Measurements from ENCODE around the gene SKA2. TPM values are rescaled to one million over a fixed set of nuclear protein-coding genes. Genes with fewer than 3 reads are reported as not detected.

SKA2 gene
- polyA plus RNA-seq, 1 donor, result 34.8 TPM

GRCh38 chr17:59069856-59070255 is 85.1 kb downstream of the SKA2 start:
- H3K27me3 ChIP-seq (ENCODE audit: control insufficient read depth, insufficient read depth, low read length), result no peaks in the 10 kb centered on the region
- peaks cover 21% of the 10 kb centered on the region for H3K36me3 ChIP-seq (ENCODE audit: control insufficient read depth, insufficient read depth, low read length)
- 100% methylated on average over 1 of the region's 1 CpG for WGBS (ENCODE audit: insufficient coverage, low lambda C conversion rate)
- no peak overlapping the region for H3K27ac ChIP-seq (ENCODE audit: low read length)
- H3K9me3 ChIP-seq (ENCODE audit: control insufficient read depth, low read depth, low read length), result no peaks in the 10 kb centered on the region
- no peaks in the 10 kb centered on the region for H3K4me1 ChIP-seq (ENCODE audit: control insufficient read depth, insufficient read depth, low read length)
- no peak for DNase-seq
- H3K4me3 ChIP-seq (ENCODE audit: low read length), result no peak overlapping the region

- 100% methylated on average over 1 of the region's 6 CpGs for WGBS (ENCODE audit: insufficient coverage, low lambda C conversion rate)
- no peak for DNase-seq
- Histone ChIP-seq H3K4me1 (ENCODE audit: control insufficient read depth, insufficient read depth, low read length) (no peaks in the 10 kb centered on the region), H3K4me3 (ENCODE audit: low read length) (no peak overlapping the region), H3K9me3 (ENCODE audit: control insufficient read depth, low read depth, low read length) (no peaks in the 10 kb centered on the region), H3K36me3 (ENCODE audit: control insufficient read depth, insufficient read depth, low read length) (peaks cover 22% of the 10 kb centered on the region), H3K27ac (ENCODE audit: low read length) (no peak overlapping the region), H3K27me3 (ENCODE audit: control insufficient read depth, insufficient read depth, low read length) (no peaks in the 10 kb centered on the region)
Measured at GRCh38 chr17:59067756-59068155, 87.2 kb downstream of the SKA2 start.

- no peak for DNase-seq
- no CpG with 5 or more reads among the region's 2 CpGs for whole genome bisulfite sequencing (ENCODE audit: insufficient coverage, low lambda C conversion rate)
- no peak overlapping the region for H3K27ac ChIP-seq (ENCODE audit: low read length)
- no peaks in the 10 kb centered on the region for H3K27me3 ChIP-seq (ENCODE audit: control insufficient read depth, insufficient read depth, low read length)
- peaks cover 22% of the 10 kb centered on the region for H3K36me3 ChIP-seq (ENCODE audit: control insufficient read depth, insufficient read depth, low read length)
- no peaks in the 10 kb centered on the region for H3K4me1 ChIP-seq (ENCODE audit: control insufficient read depth, insufficient read depth, low read length)
- H3K4me3 ChIP-seq (ENCODE audit: low read length), result no peak overlapping the region
- no peaks in the 10 kb centered on the region for H3K9me3 ChIP-seq (ENCODE audit: control insufficient read depth, low read depth, low read length)
Measured at GRCh38 chr17:59067340-59067739, 87.6 kb downstream of the SKA2 start.

GRCh38 chr17:59062509-59062908 is 92.5 kb downstream of the SKA2 start:
- 100% methylated on average over 1 of the region's 2 CpGs for WGBS (ENCODE audit: insufficient coverage, low lambda C conversion rate)
- no peak for DNase-seq

More at GRCh38 chr17:59062509-59062908, 92.5 kb downstream of the SKA2 start:
- no peaks in the 10 kb centered on the region for H3K9me3 ChIP-seq (ENCODE audit: control insufficient read depth, low read depth, low read length)
- H3K27ac ChIP-seq (ENCODE audit: low read length), result no peak overlapping the region
- H3K4me1 ChIP-seq (ENCODE audit: control insufficient read depth, insufficient read depth, low read length), result no peaks in the 10 kb centered on the region
- H3K27me3 ChIP-seq (ENCODE audit: control insufficient read depth, insufficient read depth, low read length), result no peaks in the 10 kb centered on the region
- H3K36me3 ChIP-seq (ENCODE audit: control insufficient read depth, insufficient read depth, low read length), result peaks cover 21% of the 10 kb centered on the region
- H3K4me3 ChIP-seq (ENCODE audit: low read length), result no peak overlapping the region

Other genes with a start within 250 kb of the SKA2 start
- gene TRIM37, start 48.3 kb downstream of the SKA2 start, polyA plus RNA-seq, result 13.9 TPM
- gene PRR11, start 560 bp upstream of the SKA2 start, polyA plus RNA-seq, result 11.9 TPM
- 13.7 TPM for gene SMG8, start 54.8 kb upstream of the SKA2 start, polyA plus RNA-seq
- gene GDPD1, start 65.3 kb upstream of the SKA2 start, polyA plus RNA-seq, result 3.6 TPM
- gene YPEL2, start 176.5 kb upstream of the SKA2 start, polyA plus RNA-seq, result 15.3 TPM

All from large intestine (tissue), 3 donors.